ENCODE measurements around the gene TLR9. TPM values are rescaled to one million over a fixed set of nuclear protein-coding genes. Genes with fewer than 3 reads are reported as not detected.

TLR9 gene
- total RNA-seq, 1 experiment from 2014 or later = not detected

DNA sequence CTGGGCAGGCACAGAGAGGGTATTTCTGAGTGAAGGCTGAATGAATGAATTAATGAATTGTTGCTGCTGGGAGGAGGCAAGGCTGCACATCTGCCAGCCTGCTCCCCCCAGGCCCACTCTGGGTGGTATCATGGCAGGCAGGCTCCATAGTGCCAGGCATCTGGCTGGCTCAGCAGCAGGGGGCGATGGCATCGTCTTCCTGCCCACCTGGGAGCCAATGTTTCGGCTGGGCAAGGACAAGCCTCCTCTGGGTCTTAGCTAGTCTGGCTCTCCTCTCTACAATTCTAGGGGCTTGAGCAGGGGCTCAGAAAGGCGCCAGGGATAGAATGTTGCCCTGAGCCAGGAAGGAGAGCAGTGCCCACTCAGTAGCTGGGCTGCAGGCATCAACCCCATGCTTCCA is 1.7 kb upstream of the TLR9 start:
- Histone ChIP-seq H3K27ac (ENCODE audit: low read length) (no peak overlapping the region), H2AFZ (ENCODE audit: low read length) (no peak overlapping the region), H3K4me1 (ENCODE audit: insufficient read depth, low read length) (no peaks in the 10 kb centered on the region), H3K36me3 (ENCODE audit: low read depth, low read length) (peaks cover 31% of the 10 kb centered on the region), H3K9me2 (replicated peaks; ENCODE audit: low read length) (no peaks in the 10 kb centered on the region), H3K9me3 (ENCODE audit: low read length) (no peaks in the 10 kb centered on the region), H3K79me2 (ENCODE audit: low read length) (no peaks in the 10 kb centered on the region), H4K20me1 (ENCODE audit: low read length) (no peaks in the 10 kb centered on the region), H3K4me3 (ENCODE audit: low read length) (no peak overlapping the region), H3K9ac (ENCODE audit: low read length) (no peak overlapping the region), H3K27me3 (ENCODE audit: low read length) (no peaks in the 10 kb centered on the region), H3F3A (ENCODE audit: low read length, unreplicated experiment) (no peaks in the 10 kb centered on the region), H3K4me2 (ENCODE audit: low read length) (no peak overlapping the region)
- DNase-seq (no peak), ATAC-seq (peak; percentile 18; the same call in 1 of the 2 replicates)
- POLR2A ChIA-PET (ENCODE audit: unreplicated experiment) = interaction anchor here (0.6 kb wide), 1 partner anchor 112 kb away, joined by 3 read pairs; no protein-coding TSS in a partner anchor
- CTCF ChIA-PET = no interaction called here
- no TSS peak for BruUV-seq (replicated peaks)
- TF ChIP-seq, protein P1, sequence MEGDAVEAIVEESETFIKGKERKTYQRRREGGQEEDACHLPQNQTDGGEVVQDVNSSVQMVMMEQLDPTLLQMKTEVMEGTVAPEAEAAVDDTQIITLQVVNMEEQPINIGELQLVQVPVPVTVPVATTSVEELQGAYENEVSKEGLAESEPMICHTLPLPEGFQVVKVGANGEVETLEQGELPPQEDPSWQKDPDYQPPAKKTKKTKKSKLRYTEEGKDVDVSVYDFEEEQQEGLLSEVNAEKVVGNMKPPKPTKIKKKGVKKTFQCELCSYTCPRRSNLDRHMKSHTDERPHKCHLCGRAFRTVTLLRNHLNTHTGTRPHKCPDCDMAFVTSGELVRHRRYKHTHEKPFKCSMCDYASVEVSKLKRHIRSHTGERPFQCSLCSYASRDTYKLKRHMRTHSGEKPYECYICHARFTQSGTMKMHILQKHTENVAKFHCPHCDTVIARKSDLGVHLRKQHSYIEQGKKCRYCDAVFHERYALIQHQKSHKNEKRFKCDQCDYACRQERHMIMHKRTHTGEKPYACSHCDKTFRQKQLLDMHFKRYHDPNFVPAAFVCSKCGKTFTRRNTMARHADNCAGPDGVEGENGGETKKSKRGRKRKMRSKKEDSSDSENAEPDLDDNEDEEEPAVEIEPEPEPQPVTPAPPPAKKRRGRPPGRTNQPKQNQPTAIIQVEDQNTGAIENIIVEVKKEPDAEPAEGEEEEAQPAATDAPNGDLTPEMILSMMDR (conservative IDR thresholded peaks at IDR 0.05; ENCODE audit: low read depth, low read length) = peak; percentile 41
- no peak for TF ChIP-seq EZH2phosphoT487 (IDR thresholded peaks at IDR 0.05; ENCODE audit: borderline replicate concordance, low read length)
- intact Hi-C loops (cut with micrococcal nuclease) = no loop called here

DNA sequence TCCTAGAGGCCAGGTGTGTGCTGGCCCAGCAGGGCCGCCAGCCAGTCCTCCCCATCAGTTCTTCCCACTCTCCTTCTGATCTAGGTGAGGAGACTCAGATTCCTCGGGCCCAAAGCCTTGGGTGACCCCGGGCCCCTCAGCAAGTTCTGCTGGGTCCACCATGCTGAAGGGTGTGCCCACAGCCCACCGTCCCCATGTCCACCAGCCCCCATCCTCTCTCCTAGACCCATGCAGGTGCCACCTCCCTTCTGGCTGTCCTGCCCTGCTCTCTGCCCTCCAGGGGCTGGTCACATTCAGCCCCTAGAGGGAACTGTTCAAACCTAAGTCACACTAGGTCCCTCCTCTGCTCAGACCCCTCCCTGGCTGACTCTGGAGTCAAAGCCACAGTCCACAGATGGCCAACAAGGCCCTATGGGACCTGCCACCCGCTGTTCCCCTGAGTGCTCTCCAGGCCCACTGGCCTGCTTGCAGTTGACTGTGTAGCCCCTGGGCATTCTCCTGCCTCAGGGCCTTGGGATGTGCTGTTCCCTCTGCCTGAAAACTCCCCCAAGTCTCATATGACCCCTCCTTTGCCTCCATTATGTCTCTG is 878 bp upstream of the TLR9 start:
- H3K36me3 ChIP-seq (ENCODE audit: low read depth, low read length) = peaks cover 26% of the 10 kb centered on the region
- no peaks in the 10 kb centered on the region for H3K27me3 ChIP-seq (ENCODE audit: low read length)
- H3K4me1 ChIP-seq (ENCODE audit: insufficient read depth, low read length) = no peaks in the 10 kb centered on the region
- TF ChIP-seq, protein P1 (conservative IDR thresholded peaks at IDR 0.05; ENCODE audit: low read depth, low read length) = no peak
- TF ChIP-seq EZH2phosphoT487 (IDR thresholded peaks at IDR 0.05; ENCODE audit: borderline replicate concordance, low read length) (no peak), EZH2 (IDR thresholded peaks at IDR 0.05; ENCODE audit: low read length, unreplicated experiment) (no peak)
- H3K79me2 ChIP-seq (ENCODE audit: low read length) = no peaks in the 10 kb centered on the region
- ChIA-PET CTCF (no interaction called here), POLR2A (ENCODE audit: unreplicated experiment) (no interaction called here)
- no peak overlapping the region for H3K4me3 ChIP-seq (ENCODE audit: low read length)
- DNase-seq (no peak), ATAC-seq (peak; percentile 7; the same call in 1 of the 2 replicates)
- H3K9ac ChIP-seq (ENCODE audit: low read length) = no peak overlapping the region
- no TSS peak for BruUV-seq (replicated peaks)
- no peaks in the 10 kb centered on the region for H4K20me1 ChIP-seq (ENCODE audit: low read length)
- H3K27ac ChIP-seq (ENCODE audit: low read length) = no peak overlapping the region
- no peaks in the 10 kb centered on the region for H3K9me3 ChIP-seq (ENCODE audit: low read length)
- no peak overlapping the region for H2AFZ ChIP-seq (ENCODE audit: low read length)
- no peaks in the 10 kb centered on the region for H3K9me2 ChIP-seq (replicated peaks; ENCODE audit: low read length)
- intact Hi-C loops (cut with micrococcal nuclease) = no loop called here
- H3F3A ChIP-seq (ENCODE audit: low read length, unreplicated experiment) = no peaks in the 10 kb centered on the region
- no peak overlapping the region for H3K4me2 ChIP-seq (ENCODE audit: low read length)
